HepG2 (cell line): Measurements from ENCODE around the gene KDM5A. TPM values are rescaled to one million over a fixed set of nuclear protein-coding genes. Genes with fewer than 3 reads are reported as not detected.
A peak's percentile ranks its signal among the peaks of the same experiment; 100 is the strongest.

ENCODE experiments used
- ADNP ChIP-seq: sonication (generic); formaldehyde crosslinking; IDR thresholded peaks from 2 replicates; pipeline ENCODE4 v1.4.0; 2020; ENCODE audit warnings: missing genetic modification reagents
- CHD2 ChIP-seq: IDR thresholded peaks from 2 replicates; pipeline ENCODE4 v1.6.1; 2011; ENCODE audit warnings: low read depth, low read length, improper control_type of control experiment
- CHD4 ChIP-seq: fragments of 200-600 bp; sonication (generic); IDR thresholded peaks from 2 replicates; pipeline ENCODE4 v1.7.0; 2017; ENCODE audit warnings: mild to moderate bottlenecking, low read length, borderline replicate concordance
- ELF4 ChIP-seq: sonication (generic); formaldehyde crosslinking; IDR thresholded peaks from 2 replicates; pipeline ENCODE4 v1.5.0; 2020; ENCODE audit warnings: missing genetic modification reagents, mild to moderate bottlenecking, moderate library complexity, borderline replicate concordance
- FOSL2 ChIP-seq: sonication (generic); formaldehyde crosslinking; IDR thresholded peaks from 2 replicates; pipeline ENCODE4 v1.4.0; 2020; ENCODE audit warnings: missing genetic modification reagents
- GPN1 ChIP-seq: sonication (generic); formaldehyde crosslinking; IDR thresholded peaks from 2 replicates; pipeline ENCODE4 v1.5.1; 2020; ENCODE audit warnings: missing genetic modification reagents, borderline replicate concordance
- MYC ChIP-seq: sonication (generic); formaldehyde crosslinking; IDR thresholded peaks from 2 replicates; pipeline ENCODE4 v1.9.0; 2021; ENCODE audit warnings: missing genetic modification reagents, borderline replicate concordance
- NFIB ChIP-seq: sonication (generic); formaldehyde crosslinking; IDR thresholded peaks from 2 replicates; pipeline ENCODE4 v1.9.0; 2021; ENCODE audit warnings: missing genetic modification reagents, mild to moderate bottlenecking, borderline replicate concordance
- NKX3-1 ChIP-seq: sonication (generic); formaldehyde crosslinking; IDR thresholded peaks from 2 replicates; pipeline ENCODE4 v1.5.0; 2020; ENCODE audit warnings: missing genetic modification reagents
- PAWR ChIP-seq: sonication (generic); formaldehyde crosslinking; IDR thresholded peaks from 2 replicates; pipeline ENCODE4 v1.4.0; 2020; ENCODE audit warnings: missing genetic modification reagents, mild to moderate bottlenecking, borderline replicate concordance
- PRPF4 ChIP-seq: fragments of 200-400 bp; formaldehyde crosslinking; IDR thresholded peaks from 2 replicates; pipeline ENCODE4 v1.6.1; 2016; ENCODE audit warnings: low read length, low read depth; ENCODE audit not compliant: poor library complexity, severe bottlenecking
- RARA ChIP-seq: IDR thresholded peaks from 2 replicates; pipeline ENCODE4 v1.6.1; 2016; ENCODE audit warnings: missing genetic modification reagents, missing compliant biosample characterization
- REPIN1 ChIP-seq: sonication (generic); formaldehyde crosslinking; IDR thresholded peaks from 2 replicates; pipeline ENCODE4 v1.8.0; 2022; ENCODE audit warnings: missing genetic modification reagents, low read depth, mild to moderate bottlenecking, borderline replicate concordance
- SAP130 ChIP-seq: IDR thresholded peaks from 2 replicates; pipeline ENCODE4 v1.6.1; 2016; ENCODE audit warnings: low read depth
- SIN3B ChIP-seq: fragments of 150-350 bp; IDR thresholded peaks from 2 replicates; pipeline ENCODE4 v1.6.1; 2014; ENCODE audit warnings: low read length
- ZC3H4 ChIP-seq: sonication (generic); formaldehyde crosslinking; IDR thresholded peaks from 2 replicates; pipeline ENCODE4 v1.4.0; 2020; ENCODE audit warnings: missing genetic modification reagents, borderline replicate concordance
- ZFP62 ChIP-seq: sonication (generic); formaldehyde crosslinking; IDR thresholded peaks from 2 replicates; pipeline ENCODE4 v1.4.0; 2020; ENCODE audit warnings: missing genetic modification reagents
- ZKSCAN1 ChIP-seq: fragments of 150-350 bp; IDR thresholded peaks from 2 replicates; pipeline ENCODE4 v1.6.1; 2014; ENCODE audit warnings: low read length
- ZNF138 ChIP-seq: sonication (generic); formaldehyde crosslinking; IDR thresholded peaks from 2 replicates; pipeline ENCODE4 v1.5.0; 2020; ENCODE audit warnings: mild to moderate bottlenecking, low read depth, missing genetic modification reagents
- ZNF17 ChIP-seq: sonication (generic); formaldehyde crosslinking; IDR thresholded peaks from 2 replicates; pipeline ENCODE4 v1.5.0; 2020; ENCODE audit warnings: mild to moderate bottlenecking, missing genetic modification reagents
- ZNF225 ChIP-seq: sonication (generic); formaldehyde crosslinking; IDR thresholded peaks from 2 replicates; pipeline ENCODE4 v1.4.0; 2020; ENCODE audit warnings: mild to moderate bottlenecking, missing genetic modification reagents
- ZNF24 ChIP-seq: fragments of 450-650 bp; IDR thresholded peaks from 2 replicates; pipeline ENCODE4 v1.6.1; 2017; ENCODE audit warnings: antibody characterized with exemption, mild to moderate bottlenecking
- ZNF460 ChIP-seq: sonication (generic); formaldehyde crosslinking; IDR thresholded peaks from 2 replicates; pipeline ENCODE4 v1.5.1; 2020; ENCODE audit warnings: missing genetic modification reagents, mild to moderate bottlenecking, borderline replicate concordance
- ZNF788 ChIP-seq: sonication (generic); formaldehyde crosslinking; IDR thresholded peaks from 2 replicates; pipeline ENCODE4 v1.5.0; 2020; ENCODE audit warnings: mild to moderate bottlenecking, missing genetic modification reagents, borderline replicate concordance
- ZNF83 ChIP-seq: sonication (generic); formaldehyde crosslinking; IDR thresholded peaks from 2 replicates; pipeline ENCODE4 v1.4.0; 2020; ENCODE audit warnings: missing genetic modification reagents, mild to moderate bottlenecking, borderline replicate concordance
- ZNF839 ChIP-seq: sonication (generic); formaldehyde crosslinking; IDR thresholded peaks from 2 replicates; pipeline ENCODE4 v1.4.0; 2020; ENCODE audit warnings: missing genetic modification reagents, mild to moderate bottlenecking, borderline replicate concordance
- polyA plus RNA-seq, 8 experiments: library from polyadenylated mRNA; depleted of rRNA in 3 of 8; stranded (reverse) in 7 of 8; unstranded in 1 of 8; fragments of >200 nt; fragmentation: Illumina TruSeq in 4 of 8; extraction: Trizol in 4 of 8; gene quantifications; 2 replicates each; pipeline versions ENCODE4 v1.2.1 to v1.2.3, GENCODE V29; 2011 to 2016; ENCODE audit warnings: low read depth in 4 of 8, missing spikeins in 1 of 8, mixed read lengths in 1 of 8; ENCODE audit not compliant: insufficient read depth in 1 of 8
- total RNA-seq, 5 experiments: library from RNA; depleted of rRNA; stranded (reverse); fragments of >200 nt; fragmentation: Illumina TruSeq; extraction: Trizol; gene quantifications; 2 replicates each; pipeline ENCODE4 v1.2.3, GENCODE V29; 2016; ENCODE audit warnings: low read depth in 1 of 5
- TF ChIP-seq, protein P1 (sequence below): sonication (generic); formaldehyde crosslinking; IDR thresholded peaks from 2 replicates; pipeline ENCODE4 v1.4.0; 2020; ENCODE audit warnings: missing genetic modification reagents, borderline replicate concordance
- TF ChIP-seq, protein P2 (sequence below): sonication (generic); formaldehyde crosslinking; IDR thresholded peaks from 2 replicates; pipeline ENCODE4 v1.4.0; 2020; ENCODE audit warnings: missing genetic modification reagents; ENCODE audit errors: not compliant biosample characterization

KDM5A gene
- total and polyA plus RNA-seq, 2 of the 13 experiments (the other 11 are each of a cell fraction or from before 2014, with no cell fraction given), result 12.0 to 29.2 TPM

DNA sequence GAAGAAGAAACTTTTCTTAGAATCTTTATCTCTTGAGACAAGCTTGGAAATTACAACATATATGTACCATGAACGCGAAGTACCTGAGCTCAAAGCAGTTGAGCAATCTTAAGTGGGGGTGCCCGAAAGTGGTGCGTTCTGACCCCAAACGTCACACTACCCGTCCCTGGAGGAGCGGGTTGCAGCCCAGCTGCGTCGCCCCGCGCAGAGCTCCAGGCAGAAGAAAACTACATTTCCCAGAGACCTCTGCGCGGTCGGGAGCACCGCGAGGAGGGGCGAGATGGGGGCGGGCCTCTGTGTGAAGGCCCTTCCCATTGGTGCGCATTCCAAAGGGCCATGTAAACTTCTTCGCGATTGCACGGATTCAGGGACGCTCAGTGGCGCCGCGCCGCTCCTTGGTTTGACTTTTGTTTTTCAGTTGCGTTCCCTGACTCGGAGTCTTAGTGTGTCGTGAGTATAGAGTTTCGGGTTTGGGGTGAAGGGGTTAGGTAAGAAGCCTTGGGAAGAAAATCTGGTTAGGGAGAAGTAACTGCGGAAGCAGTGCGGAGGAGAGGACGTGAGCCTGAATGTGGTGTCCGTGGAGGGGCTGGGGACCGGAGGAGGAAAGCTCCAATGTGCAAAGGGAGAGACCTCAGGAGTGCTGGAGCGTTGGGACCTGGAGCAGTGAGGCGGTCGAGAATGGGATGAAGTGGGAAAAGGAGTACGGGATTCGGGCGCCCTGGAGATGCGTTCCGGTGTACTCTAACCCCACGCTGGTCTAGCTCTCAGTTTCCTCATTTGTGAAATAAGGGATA is 12.3 kb upstream of the KDM5A start, which contains the start of gene CCDC77 (continued):
- TF ChIP-seq NKX3-1 (CRISPR knock-in tag) (no peak), ZNF17 (CRISPR knock-in tag) (no peak), REPIN1 (CRISPR knock-in tag) (peak; percentile 21; the same call in 1 of the 2 replicates), SAP130 (CRISPR knock-in tag) (peak; percentile 99), ZNF83 (CRISPR knock-in tag) (no peak), CHD4 (no peak), ZNF788 (CRISPR knock-in tag) (peak; percentile 44; the same call in 1 of the 2 replicates), GPN1 (CRISPR knock-in tag) (no peak), FOSL2 (CRISPR knock-in tag) (peak; percentile 51), SIN3B (peak; percentile 90), ELF4 (no peak), NFIB (CRISPR knock-in tag) (no peak), PAWR (CRISPR knock-in tag) (no peak), ZFP62 (CRISPR knock-in tag) (no peak), ZNF138 (CRISPR knock-in tag) (0 out of 2 replicates have a peak, but pooled peaks have one; percentile 33), ZC3H4 (CRISPR knock-in tag) (no peak), ZNF839 (no peak), MYC (CRISPR knock-in tag) (peak; percentile 62; the same call in 1 of the 2 replicates), ZNF225 (CRISPR knock-in tag) (no peak), ZNF460 (CRISPR knock-in tag) (no peak), RARA (CRISPR knock-in tag) (no peak), CHD2 (peak; percentile 97), ZNF24 (no peak), PRPF4 (no peak), ADNP (no peak), ZKSCAN1 (no peak)
- TF ChIP-seq, protein P1, sequence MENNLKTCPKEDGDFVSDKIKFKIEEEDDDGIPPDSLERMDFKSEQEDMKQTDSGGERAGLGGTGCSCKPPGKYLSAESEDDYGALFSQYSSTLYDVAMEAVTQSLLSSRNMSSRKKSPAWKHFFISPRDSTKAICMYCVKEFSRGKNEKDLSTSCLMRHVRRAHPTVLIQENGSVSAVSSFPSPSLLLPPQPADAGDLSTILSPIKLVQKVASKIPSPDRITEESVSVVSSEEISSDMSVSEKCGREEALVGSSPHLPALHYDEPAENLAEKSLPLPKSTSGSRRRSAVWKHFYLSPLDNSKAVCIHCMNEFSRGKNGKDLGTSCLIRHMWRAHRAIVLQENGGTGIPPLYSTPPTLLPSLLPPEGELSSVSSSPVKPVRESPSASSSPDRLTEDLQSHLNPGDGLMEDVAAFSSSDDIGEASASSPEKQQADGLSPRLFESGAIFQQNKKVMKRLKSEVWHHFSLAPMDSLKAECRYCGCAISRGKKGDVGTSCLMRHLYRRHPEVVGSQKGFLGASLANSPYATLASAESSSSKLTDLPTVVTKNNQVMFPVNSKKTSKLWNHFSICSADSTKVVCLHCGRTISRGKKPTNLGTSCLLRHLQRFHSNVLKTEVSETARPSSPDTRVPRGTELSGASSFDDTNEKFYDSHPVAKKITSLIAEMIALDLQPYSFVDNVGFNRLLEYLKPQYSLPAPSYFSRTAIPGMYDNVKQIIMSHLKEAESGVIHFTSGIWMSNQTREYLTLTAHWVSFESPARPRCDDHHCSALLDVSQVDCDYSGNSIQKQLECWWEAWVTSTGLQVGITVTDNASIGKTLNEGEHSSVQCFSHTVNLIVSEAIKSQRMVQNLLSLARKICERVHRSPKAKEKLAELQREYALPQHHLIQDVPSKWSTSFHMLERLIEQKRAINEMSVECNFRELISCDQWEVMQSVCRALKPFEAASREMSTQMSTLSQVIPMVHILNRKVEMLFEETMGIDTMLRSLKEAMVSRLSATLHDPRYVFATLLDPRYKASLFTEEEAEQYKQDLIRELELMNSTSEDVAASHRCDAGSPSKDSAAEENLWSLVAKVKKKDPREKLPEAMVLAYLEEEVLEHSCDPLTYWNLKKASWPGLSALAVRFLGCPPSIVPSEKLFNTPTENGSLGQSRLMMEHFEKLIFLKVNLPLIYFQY, result 0 out of 2 replicates have a peak, but pooled peaks have one; percentile 35
- TF ChIP-seq, protein P2, sequence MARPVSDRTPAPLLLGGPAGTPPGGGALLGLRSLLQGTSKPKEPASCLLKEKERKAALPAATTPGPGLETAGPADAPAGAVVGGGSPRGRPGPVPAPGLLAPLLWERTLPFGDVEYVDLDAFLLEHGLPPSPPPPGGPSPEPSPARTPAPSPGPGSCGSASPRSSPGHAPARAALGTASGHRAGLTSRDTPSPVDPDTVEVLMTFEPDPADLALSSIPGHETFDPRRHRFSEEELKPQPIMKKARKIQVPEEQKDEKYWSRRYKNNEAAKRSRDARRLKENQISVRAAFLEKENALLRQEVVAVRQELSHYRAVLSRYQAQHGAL (CRISPR knock-in tag), result no peak
